GM04503 (cell line): ENCODE measurements around the gene FAM177B.

ENCODE experiments used
- DNase-seq: peaks from one replicate; pipeline ENCODE4 v3.0.0-alpha.2; 2012; ENCODE audit warnings: low read depth

The FAM177B gene

GRCh38 chr1:222786121-222786520, 49.1 kb downstream of the FAM177B start:
- no peak for DNase-seq

- DNase-seq: no peak
Measured at GRCh38 chr1:222787729-222788128, 50.7 kb downstream of the FAM177B start.

DNA sequence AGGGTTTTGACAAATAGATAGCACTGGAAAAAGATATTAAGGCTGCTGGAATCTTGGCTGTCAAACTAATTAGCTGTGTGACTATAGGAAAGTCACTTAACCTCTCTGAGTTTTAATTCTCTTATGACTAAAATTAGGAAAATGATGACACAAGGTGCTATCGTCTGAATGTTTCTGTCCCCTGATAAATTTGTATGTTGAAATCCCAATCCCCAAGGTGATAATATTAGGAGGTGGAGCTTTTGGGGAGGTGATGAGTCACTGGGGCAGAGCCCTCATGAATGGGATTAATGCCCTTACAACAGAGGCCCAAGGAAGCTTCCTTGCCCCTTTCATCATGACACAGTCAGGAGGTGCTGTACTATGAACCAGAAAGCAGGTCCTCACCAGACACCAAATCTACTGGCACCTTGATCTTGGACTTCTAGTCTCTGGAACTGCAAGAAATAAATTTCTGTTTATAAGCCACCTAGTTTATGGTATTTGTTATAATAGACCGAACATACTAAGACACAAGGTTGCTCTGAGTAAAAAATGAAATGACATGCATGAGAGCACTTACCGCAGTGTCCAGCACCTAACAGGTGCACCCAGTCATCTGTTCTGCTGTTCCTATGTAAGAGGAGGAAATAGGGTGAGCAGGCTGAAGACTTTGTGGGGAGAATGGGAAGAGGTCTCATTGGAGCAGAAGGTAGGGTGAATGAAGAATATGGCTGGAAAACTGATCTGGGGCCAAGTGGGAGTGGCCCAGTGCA, 51.6 kb downstream of the FAM177B start:
- DNase-seq: no peak

- no peak for DNase-seq
Measured at GRCh38 chr1:222790115-222790514, 53.1 kb downstream of the FAM177B start.

GRCh38 chr1:222790520-222790919, 53.5 kb downstream of the FAM177B start:
- no peak for DNase-seq

DNA sequence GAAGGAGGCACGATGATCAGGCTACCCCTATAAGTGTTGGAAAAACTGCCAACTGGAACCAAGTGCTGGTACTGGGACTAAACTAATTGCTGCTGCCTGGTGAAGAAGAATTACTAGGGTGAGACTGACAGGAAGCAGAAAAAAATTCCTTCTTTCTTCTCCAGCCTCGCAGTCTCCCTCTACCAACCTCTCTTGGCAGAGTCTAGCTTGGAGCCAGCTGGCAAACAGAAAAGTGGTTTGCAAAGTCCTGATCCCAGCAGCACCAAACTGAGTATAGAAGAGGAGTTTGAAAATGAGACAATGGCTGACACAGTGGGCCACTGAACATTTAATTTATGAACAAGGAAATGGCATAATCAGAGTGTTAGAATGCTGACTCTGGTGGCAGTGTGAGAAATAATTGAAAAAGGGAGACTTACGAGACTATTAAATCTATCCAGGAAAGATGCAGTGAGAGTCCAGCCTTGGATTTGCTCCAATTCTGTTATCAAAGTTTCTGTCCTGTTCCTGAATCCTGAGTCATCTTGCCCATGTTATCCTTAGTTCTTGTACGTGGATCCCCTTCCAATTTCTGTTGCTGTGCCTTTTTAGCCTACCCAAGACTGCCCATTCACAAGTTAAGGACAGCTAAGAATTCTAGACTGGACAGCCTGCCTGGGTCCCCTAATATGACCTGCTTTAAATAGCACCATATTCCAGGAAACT, 54.2 kb downstream of the FAM177B start:
- DNase-seq: no peak

DNA sequence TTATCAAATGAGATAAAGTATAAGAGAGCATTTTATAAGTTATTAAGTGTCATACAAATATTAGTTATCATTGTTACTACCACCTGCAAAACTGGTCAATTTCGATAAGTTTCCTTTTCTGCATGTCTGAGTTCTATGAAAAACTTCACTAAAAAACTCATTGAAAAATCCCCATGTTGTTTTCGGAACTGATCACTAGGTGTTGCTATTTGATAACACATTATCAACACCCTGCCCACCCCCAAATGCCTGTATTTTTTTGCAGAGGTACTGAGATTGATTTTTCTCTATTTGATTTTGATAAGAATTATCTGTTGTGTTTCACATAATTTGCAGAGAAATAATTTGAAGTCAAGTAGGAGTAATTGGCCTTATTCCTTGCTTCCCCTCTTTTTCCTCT, 55.7 kb downstream of the FAM177B start:
- no peak for DNase-seq

DNA sequence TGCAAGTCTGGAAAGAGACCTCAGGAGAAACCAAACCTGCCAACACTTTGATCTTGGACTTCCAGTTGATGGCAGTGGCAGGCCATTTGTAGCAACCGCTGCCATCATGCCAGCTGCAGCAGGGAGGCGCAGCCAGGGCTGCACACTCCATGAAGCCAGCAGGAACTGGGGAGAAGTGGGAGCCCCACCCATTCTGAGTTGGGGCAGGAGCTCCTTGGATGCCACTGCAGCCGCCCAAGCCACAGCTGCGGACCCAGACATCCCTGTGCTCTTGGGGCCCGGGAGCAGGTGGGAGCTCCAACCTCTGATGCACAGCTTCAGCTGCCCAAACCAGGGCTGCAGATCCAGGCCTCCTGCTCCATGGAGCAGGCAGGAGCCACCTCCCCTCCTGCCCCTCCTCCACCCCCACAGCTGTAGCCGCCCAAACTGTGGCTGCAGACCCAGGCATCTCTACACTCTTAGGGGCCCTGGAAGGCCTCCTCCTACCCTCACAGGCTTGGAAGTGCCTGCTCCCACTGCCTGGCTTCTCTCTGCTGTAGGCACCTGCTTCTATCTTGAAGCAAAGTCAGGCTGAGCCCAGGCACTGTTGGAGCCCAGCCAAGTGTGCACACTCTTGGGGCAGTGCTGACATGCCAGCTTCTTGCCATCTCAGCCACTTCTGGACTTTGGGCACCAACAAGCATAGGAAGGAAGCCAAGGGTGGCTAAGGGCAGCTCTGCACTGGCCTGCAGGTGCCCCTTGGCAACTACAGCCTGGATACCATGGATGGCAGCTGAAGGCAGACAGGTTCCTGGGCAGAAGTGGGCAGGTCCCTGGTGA, 57.9 kb downstream of the FAM177B start:
- DNase-seq: no peak

GRCh38 chr1:222798116-222798515, 61.1 kb downstream of the FAM177B start:
- DNase-seq: no peak

DNA sequence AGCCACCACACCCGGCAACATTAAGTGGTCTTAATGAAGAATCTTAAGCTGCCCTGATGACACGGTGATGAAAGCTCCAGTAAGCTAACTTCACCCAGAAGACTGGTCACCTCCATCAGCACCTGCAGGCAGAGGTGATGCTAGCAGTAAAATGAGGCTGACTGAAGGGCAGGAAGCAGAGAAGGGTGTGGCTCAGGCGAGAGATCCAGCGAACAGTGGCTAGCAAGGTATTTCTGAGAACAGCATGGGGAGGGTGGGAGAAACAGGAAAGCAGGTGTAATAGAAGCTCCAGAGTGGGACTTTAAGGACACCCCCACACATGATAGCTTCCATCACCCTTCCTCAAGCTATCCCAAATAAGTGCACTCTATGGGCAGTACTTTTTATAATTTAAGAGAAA, 62.0 kb downstream of the FAM177B start:
- no peak for DNase-seq
